ENCODE measurements around the gene LY6G6C.

Gene LY6G6C

GRCh38 chr6:31721351-31722020 lies at the start of gene LY6G6C:
Gene LY6G6C, minus strand, starts transcription at chr6:31721746. Its CDS starts 67 bp downstream, at chr6:31721679.
- no peak for DNase-seq (ENCODE audit: low spot score)

- DNase-seq (ENCODE audit: low spot score): no peak
These were observed 49.3 kb upstream of the LY6G6C start for GRCh38 chr6:31770860-31771259.

GRCh38 chr6:31769684-31770371 lies 48.3 kb upstream of the LY6G6C start:
- peak; percentile 74 for DNase-seq (ENCODE audit: low spot score)

- no peak for DNase-seq (ENCODE audit: low spot score)
These were observed 47.1 kb upstream of the LY6G6C start for GRCh38 chr6:31768363-31769257.

GRCh38 chr6:31767096-31767645 lies 45.6 kb upstream of the LY6G6C start:
- DNase-seq (ENCODE audit: low spot score): peak; percentile 43

- DNase-seq (ENCODE audit: low spot score): no peak
These were observed 44.6 kb upstream of the LY6G6C start for GRCh38 chr6:31765910-31766794.

- no peak for DNase-seq (ENCODE audit: low spot score)
These were observed 44.0 kb upstream of the LY6G6C start for GRCh38 chr6:31765559-31765909.

- DNase-seq (ENCODE audit: low spot score): no peak
These were observed 42.7 kb upstream of the LY6G6C start for GRCh38 chr6:31764198-31764597.

GRCh38 chr6:31763619-31763940 lies 42.0 kb upstream of the LY6G6C start:
- DNase-seq (ENCODE audit: low spot score): peak; percentile 59

GRCh38 chr6:31762878-31763618 lies 41.5 kb upstream of the LY6G6C start:
- no peak for DNase-seq (ENCODE audit: low spot score)

- DNase-seq (ENCODE audit: low spot score): no peak
These were observed 40.8 kb upstream of the LY6G6C start, which contains the start of gene SAPCD1 for GRCh38 chr6:31762356-31762755. Gene SAPCD1, plus strand, starts transcription at chr6:31762656. Its CDS starts 399 bp downstream, at chr6:31763055.

- DNase-seq (ENCODE audit: low spot score): no peak
These were observed 39.8 kb upstream of the LY6G6C start for GRCh38 chr6:31761343-31761742.

GRCh38 chr6:31760790-31761189 lies 39.2 kb upstream of the LY6G6C start:
- no peak for DNase-seq (ENCODE audit: low spot score)

- no peak for DNase-seq (ENCODE audit: low spot score)
These were observed 36.7 kb upstream of the LY6G6C start for GRCh38 chr6:31758281-31758680.

- DNase-seq (ENCODE audit: low spot score): peak; percentile 69
These were observed 31.3 kb upstream of the LY6G6C start for GRCh38 chr6:31752739-31753319.

GRCh38 chr6:31750411-31751022 lies 29.0 kb upstream of the LY6G6C start:
- DNase-seq (ENCODE audit: low spot score): no peak

- no peak for DNase-seq (ENCODE audit: low spot score)
These were observed 27.9 kb upstream of the LY6G6C start for GRCh38 chr6:31749301-31750036.

GRCh38 chr6:31744422-31744821 lies 22.9 kb upstream of the LY6G6C start:
- DNase-seq (ENCODE audit: low spot score): no peak

GRCh38 chr6:31742894-31743293 lies 21.3 kb upstream of the LY6G6C start:
- DNase-seq (ENCODE audit: low spot score): no peak

All from kidney tubule cell (primary cell).